Middle frontal gyrus (tissue), 1 donor: ENCODE results near the gene RPL11.
A peak's percentile ranks its signal among the peaks of the same experiment; 100 is the strongest.
"Not testable (repeated sequence)": the region's sequence is repeated elsewhere in the genome, so short reads cannot be mapped to it uniquely, and the experiment has no call there.

Source experiments
- DNase-seq: peaks from one replicate; pipeline ENCODE4 v3.0.0-alpha.2; 2015; ENCODE audit warnings: low spot score; ENCODE audit errors: extremely low spot score

RPL11 gene

DNA sequence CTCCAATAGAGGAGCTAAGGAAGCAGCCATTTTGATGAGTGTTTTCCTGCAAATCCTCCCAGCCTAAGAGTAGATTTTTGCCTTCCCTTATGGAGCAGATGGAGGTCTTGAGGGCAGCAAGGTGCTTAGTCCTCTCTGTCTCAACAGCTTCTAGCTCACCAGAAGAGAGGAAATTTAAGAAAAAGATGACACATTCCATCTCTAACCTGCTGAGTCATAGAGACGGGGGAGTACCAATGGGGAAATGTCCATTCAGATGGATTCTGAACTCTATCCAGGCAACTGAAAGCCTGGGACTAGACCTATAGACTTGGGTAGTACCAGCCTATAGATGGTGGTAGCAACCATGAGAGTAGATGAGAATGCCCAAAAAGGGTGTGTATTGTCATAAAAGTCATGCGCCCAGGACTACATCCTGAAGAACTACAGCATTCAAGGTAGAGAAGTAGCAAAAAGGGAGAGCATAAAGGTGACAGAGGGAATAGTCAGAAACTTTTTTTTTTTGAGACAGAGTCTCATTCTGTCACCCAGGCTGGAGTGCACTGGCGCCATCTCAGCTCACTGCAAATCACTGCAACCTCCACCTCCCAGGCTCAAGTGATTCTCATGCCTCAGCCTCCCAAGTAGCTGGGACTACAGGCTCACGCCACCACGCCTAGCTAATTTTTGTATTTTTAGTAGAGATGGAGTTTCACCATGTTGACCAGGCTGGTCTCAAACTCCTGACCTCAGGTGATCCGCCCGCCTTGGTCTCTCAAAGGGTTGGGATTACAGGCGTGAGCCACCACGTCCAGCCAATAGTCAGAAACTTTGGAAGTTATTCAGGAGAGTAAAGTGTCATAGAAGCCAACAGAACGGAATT lies 41.0 kb downstream of the RPL11 start:
- no peak for DNase-seq

DNA sequence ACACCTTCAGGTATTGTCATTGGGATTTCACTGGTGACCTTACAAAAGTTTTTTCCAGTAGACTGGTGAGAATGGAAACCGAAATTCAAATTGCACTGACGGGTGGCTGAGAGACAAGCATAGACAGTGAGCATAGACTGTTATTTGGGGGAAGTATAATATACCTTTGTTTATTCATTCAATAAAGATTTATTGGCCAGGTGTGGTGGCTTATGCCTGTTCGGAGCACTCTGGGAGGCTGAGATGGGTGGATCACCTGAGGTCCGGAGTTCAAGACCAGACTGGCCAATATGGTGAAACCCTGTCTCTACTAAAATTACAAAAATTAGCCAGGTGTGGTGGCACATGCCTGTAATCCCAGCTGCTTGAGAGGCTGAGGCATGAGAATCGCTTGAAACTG lies 41.7 kb downstream of the RPL11 start:
- DNase-seq: not testable (repeated sequence)

DNA sequence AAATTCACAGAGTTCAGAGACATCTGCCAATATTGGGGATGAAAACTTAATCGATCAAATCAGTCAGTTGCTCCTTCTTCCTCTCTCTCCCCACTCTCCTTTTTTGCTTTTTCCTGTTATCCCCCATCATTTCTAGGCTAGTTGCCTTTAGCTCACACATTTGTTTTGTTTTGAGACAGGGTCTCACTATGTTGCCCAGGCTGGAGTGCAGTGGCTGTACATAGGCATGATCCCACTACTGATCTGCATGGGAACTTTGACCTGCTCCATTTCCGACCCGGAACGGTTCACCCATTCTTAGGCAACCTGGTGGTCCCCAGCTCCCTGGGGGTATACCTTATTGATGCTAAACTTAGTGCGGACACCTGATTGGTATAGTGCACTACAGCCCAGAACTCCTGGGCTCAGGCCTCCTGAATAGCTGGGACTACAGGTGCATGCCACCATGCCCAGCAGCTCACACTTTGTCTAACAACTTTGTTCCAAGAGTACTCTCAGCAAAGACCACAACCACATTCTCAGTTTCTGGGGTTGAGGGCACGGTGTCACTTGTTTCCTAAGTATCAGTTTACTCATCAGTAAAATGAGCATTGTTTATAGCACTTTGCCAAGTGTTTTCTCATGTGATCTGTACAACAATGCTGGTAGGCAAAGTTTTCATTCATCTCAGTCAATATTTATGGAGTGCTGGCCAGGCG lies 45.0 kb downstream of the RPL11 start:
- no peak for DNase-seq

DNA sequence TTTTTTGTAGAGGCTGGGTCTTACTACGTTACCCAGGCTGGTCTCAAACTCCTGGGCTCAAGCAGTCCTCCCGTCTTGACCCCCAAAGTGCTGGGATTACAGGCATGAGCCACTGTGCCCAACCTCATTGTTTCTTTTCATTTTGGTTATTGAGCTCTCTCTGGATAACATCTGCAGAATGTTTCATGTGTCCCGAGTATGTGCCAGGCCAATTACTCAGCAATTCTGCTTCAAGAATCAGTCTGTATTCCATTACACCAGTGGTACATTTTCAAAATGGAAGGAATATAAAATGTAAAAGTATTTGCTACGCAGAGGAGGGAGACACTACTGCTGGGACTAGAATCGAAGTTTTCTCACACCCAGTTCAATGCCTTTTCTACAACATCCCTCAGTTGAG lies 50.0 kb downstream of the RPL11 start:
- DNase-seq: no peak

DNA sequence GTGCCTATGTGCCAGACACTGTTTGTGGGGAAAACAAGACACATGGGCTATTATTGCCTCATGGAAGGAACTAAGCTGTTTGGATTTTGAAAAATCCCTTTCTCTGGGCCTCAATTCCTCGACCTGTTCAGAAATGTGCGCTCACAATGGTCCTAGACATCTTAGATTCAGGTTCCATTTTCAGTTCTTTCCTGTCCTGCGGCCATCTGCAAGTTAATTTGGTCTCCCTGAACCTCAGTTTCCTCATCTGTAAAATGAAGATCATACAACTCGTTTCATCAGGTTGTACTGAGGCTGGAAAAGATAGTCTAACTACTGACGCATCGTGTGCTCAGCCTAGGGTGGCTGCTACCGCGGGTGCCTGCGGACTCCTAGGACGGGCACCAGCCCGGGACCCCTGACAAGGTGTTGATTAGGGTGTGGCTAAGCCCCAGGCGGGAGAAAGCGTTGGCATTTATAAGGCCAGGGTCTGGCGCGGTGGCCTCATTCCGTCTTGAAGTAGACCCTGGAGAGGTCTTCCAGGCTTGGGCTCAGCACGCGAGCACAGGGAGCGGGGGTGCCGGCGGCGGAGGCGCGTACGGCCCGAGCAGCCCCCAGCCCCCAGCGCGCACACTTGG lies 51.2 kb downstream of the RPL11 start:
- DNase-seq: no peak

DNA sequence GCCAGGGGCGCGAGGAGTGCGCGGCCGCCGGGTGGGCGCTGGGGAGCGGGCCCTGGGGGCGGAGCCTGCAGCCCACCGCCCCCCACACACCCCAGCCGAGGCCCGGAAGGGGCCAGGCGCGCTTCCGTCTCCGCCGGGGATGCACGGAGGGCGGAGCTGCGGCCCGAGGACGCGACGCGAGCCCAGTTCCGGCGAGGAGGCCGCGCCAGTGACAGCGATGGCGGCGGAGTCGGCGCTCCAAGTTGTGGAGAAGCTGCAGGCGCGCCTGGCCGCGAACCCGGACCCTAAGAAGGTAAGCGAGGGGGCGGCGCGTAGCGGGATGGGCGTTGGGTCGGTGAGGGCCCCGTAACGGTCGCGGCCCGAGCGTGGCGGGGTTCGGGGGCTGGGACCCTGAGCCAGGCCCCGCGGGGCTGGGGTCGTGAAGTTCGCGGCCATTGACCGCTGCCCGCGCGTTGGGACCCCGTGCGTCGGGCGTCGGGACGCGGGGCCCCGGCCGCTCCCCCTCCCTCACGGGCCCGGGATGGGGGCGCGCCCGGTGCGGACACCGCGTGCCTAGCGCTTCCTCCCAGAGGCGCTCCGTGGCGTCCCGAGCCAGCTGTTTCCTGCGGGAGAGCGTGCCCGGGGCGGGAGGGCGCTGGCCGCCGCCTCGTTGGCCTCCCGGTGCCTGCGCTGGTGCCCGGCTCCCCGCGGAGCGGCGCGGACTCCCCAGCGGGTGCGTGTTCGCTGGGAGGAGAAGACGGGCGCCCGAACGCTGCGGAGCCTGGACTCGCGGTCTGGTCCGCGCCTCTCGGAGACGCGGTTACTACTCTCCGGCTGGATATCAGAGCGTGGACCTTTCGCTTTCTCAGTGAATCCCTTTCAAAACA lies 51.9 kb downstream of the RPL11 start, which contains the start of gene ELOA:
TSS of gene ELOA (plus strand) at position 185 of the 866 bp plus-strand sequence. CDS start at position 218, 33 bp downstream.
- DNase-seq: peak; percentile 37

DNA sequence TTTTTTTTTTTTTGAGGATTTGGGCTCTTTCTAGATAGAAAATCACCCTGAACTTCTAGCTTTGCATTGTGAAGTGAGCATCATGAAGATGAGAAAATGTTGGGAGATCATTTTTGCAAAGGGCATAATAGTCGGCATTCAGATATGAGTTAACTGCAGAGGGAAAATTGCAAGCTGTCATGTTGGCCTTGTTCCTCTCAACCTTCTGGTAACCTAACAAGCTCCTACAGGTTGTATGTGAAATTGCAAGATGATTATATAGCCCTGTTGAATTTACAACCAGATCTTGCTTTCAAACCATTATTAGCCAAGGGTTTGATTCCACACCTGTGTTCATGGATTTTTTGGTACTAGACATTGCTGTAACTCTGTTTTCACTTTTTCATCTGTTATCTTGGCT lies 53.9 kb downstream of the RPL11 start:
- DNase-seq: no peak
